Small intestine (tissue), 7 donors: ENCODE measurements around the gene NRM. TPM values are rescaled to one million over a fixed set of nuclear protein-coding genes. Genes with fewer than 3 reads are reported as not detected.

Source experiments
- DNase-seq, 2 donors: peaks; one replicate each; pipeline versions ENCODE4 v3.0.0 to v3.0.0-alpha.2; 2013
- FAIRE-seq: peaks from 2 replicates; lab custom pipeline; 2012; peaks lifted over from hg19 to GRCh38; lab: Jason Lieb, UNC
- H3K27ac ChIP-seq, 3 donors: one replicate each; pipeline ENCODE4 v1.5.1; 2013; ENCODE audit warnings: low read length in 2 of 3, mild to moderate bottlenecking in 2 of 3, control low read depth in 1 of 3, inconsistent platforms in 1 of 3, low read depth in 1 of 3, moderate library complexity in 1 of 3
- H3K27me3 ChIP-seq, 3 donors: one replicate each; pipeline ENCODE4 v1.6.1; 2013; ENCODE audit warnings: low read length in 3 of 3, inconsistent platforms in 1 of 3; ENCODE audit not compliant: control insufficient read depth in 3 of 3, insufficient read depth in 3 of 3
- H3K36me3 ChIP-seq, 3 donors: one replicate each; pipeline ENCODE4 v1.6.1; 2013; ENCODE audit warnings: low read length in 3 of 3, inconsistent platforms in 1 of 3, low read depth in 1 of 3, mild to moderate bottlenecking in 1 of 3, moderate library complexity in 1 of 3; ENCODE audit not compliant: control insufficient read depth in 3 of 3, insufficient read depth in 2 of 3
- H3K4me1 ChIP-seq, 3 donors: one replicate each; pipeline ENCODE4 v1.6.1; 2013; ENCODE audit warnings: low read length in 2 of 3, inconsistent platforms in 1 of 3, low read depth in 1 of 3, mild to moderate bottlenecking in 1 of 3, moderate library complexity in 1 of 3; ENCODE audit not compliant: control insufficient read depth in 3 of 3, insufficient read depth in 2 of 3
- H3K4me3 ChIP-seq, 3 donors: one replicate each; pipeline ENCODE4 v1.5.1; 2013; ENCODE audit warnings: low read length in 3 of 3, control low read depth in 1 of 3, inconsistent platforms in 1 of 3, low read depth in 1 of 3, mild to moderate bottlenecking in 1 of 3, moderate library complexity in 1 of 3
- H3K9me3 ChIP-seq, 2 donors: one replicate each; pipeline ENCODE4 v1.6.1; 2013; ENCODE audit warnings: low read depth in 1 of 2, low read length in 1 of 2; ENCODE audit not compliant: control insufficient read depth in 2 of 2, insufficient read depth in 1 of 2
- WGBS, 3 donors: extraction: QIAGEN DNeasy Blood & Tissue Kit; methylation state at CpG; one replicate each; pipeline ENCODE4 v1.1.7; 2013; 5-methylcytosine and 5-hydroxymethylcytosine counted together
- polyA plus RNA-seq, 4 donors: library from polyadenylated mRNA; stranded (reverse) in 3 of 4; unstranded in 1 of 4; fragments of 200-250 nt in 3 of 4; fragments of 120-200 nt in 1 of 4; gene quantifications; one replicate each; pipeline versions ENCODE4 v1.2.1 to v1.2.3, GENCODE V29; 2013
- donor health status: healthy with polysubstance abuse.
- donor health status: control.
- donor health status: control.
- donor health status: Bipolar disorder and iron deficiency.
- donor health status: healthy.

Gene NRM
- polyA plus RNA-seq, 4 donors = 1.1 to 14.2 (median 8.0) TPM

- 64 to 94% (median 82%) methylated on average over 1 of the region's 1 CpG for WGBS, 3 donors
- Histone ChIP-seq H3K27ac (no peak overlapping the region), H3K36me3 (peaks cover 4 to 76% (median 8%) of the 10 kb centered on the region in 3 donors), H3K27me3 (no peaks in the 10 kb centered on the region), H3K9me3 (no peaks in the 10 kb centered on the region), H3K4me1 (peaks cover 0 to 16% (median 2%) of the 10 kb centered on the region in 3 donors), H3K4me3 (no peak overlapping the region)
- DNase-seq (no peak), FAIRE-seq (no peak)
These were observed 49.7 kb downstream of the NRM start for GRCh38 chr6:30641048-30641447.

DNA sequence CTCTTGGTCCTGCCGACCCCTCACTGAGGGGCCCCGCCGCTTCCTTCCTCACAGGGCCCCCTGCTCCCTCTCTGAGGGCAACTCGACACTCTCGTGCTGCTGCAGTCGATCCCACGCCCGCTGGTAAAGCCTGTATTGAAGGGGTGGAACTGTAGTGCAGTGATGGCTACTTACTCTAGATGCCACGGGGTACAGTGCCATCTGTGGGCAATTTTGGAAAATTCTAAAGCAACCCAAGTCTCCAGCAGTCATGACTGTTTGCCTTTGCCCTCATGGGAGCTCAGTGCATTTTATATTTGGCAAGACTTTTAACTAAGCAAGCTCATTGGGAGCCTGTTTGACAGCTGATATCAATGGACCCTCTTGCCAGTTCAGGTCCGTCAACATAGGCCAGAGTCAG lies 50.3 kb downstream of the NRM start:
- peaks cover 4 to 73% (median 6%) of the 10 kb centered on the region in 3 donors for H3K36me3 ChIP-seq
- no peaks in the 10 kb centered on the region for H3K9me3 ChIP-seq
- FAIRE-seq (no peak), DNase-seq (no peak)
- 70 to 76% (median 76%) methylated on average over 10 of the region's 10 CpGs for WGBS, 3 donors
- peaks cover 0 to 12% (median 0%) of the 10 kb centered on the region in 3 donors for H3K4me1 ChIP-seq
- no peaks in the 10 kb centered on the region for H3K27me3 ChIP-seq
- no peak overlapping the region for H3K4me3 ChIP-seq
- H3K27ac ChIP-seq = no peak overlapping the region

Other genes starting within 250 kb of the NRM start
- 100 to 1,000 TPM in 3 of 4 donors, 10 to 100 TPM in 1; 72.5 to 494 (median 229) TPM for gene HLA-E, start 201.5 kb downstream of the NRM start, polyA plus RNA-seq
- 10 to 100 TPM; 25.9 to 56.7 (median 43.1) TPM for gene GNL1, start 134.5 kb downstream of the NRM start, polyA plus RNA-seq
- 10 to 100 TPM in 1 of 4 donors, 1 to 10 TPM in 3; 3.6 to 15.2 (median 5.1) TPM for gene PRR3, start 133.7 kb downstream of the NRM start, polyA plus RNA-seq
- gene ABCF1, start 119.5 kb downstream of the NRM start, polyA plus RNA-seq = 10 to 100 TPM; 30.0 to 76.5 (median 38.8) TPM
- gene PPP1R10, start 73.7 kb downstream of the NRM start, polyA plus RNA-seq = 10 to 100 TPM; 21.3 to 44.0 (median 32.5) TPM
- gene MRPS18B, start 73.1 kb downstream of the NRM start, polyA plus RNA-seq = 10 to 100 TPM; 54.1 to 93.0 (median 90.3) TPM
- gene ATAT1, start 64.1 kb downstream of the NRM start, polyA plus RNA-seq = 10 to 100 TPM in 2 of 4 donors, 1 to 10 TPM in 2; 6.5 to 28.2 (median 11.6) TPM
- 100 to 1,000 TPM in 1 of 4 donors, 10 to 100 TPM in 3; 32.6 to 125 (median 59.7) TPM for gene C6orf136, start 43.9 kb downstream of the NRM start, polyA plus RNA-seq
- gene DHX16, start 18.0 kb downstream of the NRM start, polyA plus RNA-seq = 10 to 100 TPM; 27.5 to 82.5 (median 51.4) TPM
- 10 to 100 TPM; 10.1 to 22.7 (median 17.9) TPM for gene PPP1R18, start 4.3 kb downstream of the NRM start, polyA plus RNA-seq
- gene MDC1, start 26.3 kb upstream of the NRM start, polyA plus RNA-seq = 10 to 100 TPM in 2 of 4 donors, 1 to 10 TPM in 2; 1.8 to 20.7 (median 7.6) TPM
- 100 to 1,000 TPM in 2 of 4 donors, 10 to 100 TPM in 2; 47.0 to 371 (median 188) TPM for gene TUBB, start 29.4 kb upstream of the NRM start, polyA plus RNA-seq
- 100 to 1,000 TPM in 3 of 4 donors, 10 to 100 TPM in 1; 77.4 to 166 (median 144) TPM for gene FLOT1, start 51.7 kb upstream of the NRM start, polyA plus RNA-seq
- gene IER3, start 53.6 kb upstream of the NRM start, polyA plus RNA-seq = 10 to 100 TPM; 13.4 to 69.5 (median 14.7) TPM
- gene DDR1, start 193.5 kb upstream of the NRM start, polyA plus RNA-seq = 100 to 1,000 TPM in 1 of 4 donors, 10 to 100 TPM in 3; 45.7 to 185 (median 66.5) TPM
- gene GTF2H4, start 217.2 kb upstream of the NRM start, polyA plus RNA-seq = 10 to 100 TPM; 21.5 to 22.3 (median 22.1) TPM
- gene VARS2, start 223.3 kb upstream of the NRM start, polyA plus RNA-seq = 10 to 100 TPM; 25.4 to 54.9 (median 41.9) TPM
- 1 to 10 TPM in 2 of 4 donors, under 1 TPM in 1, not detected in 1; 0.83 to 3.2 (median 1.6) TPM for gene SFTA2, start 241.2 kb upstream of the NRM start, polyA plus RNA-seq
- gene MUCL3, start 250.0 kb upstream of the NRM start, polyA plus RNA-seq = 1 to 10 TPM in 2 of 4 donors, under 1 TPM in 2; 0.01 to 1.1 (median 0.57) TPM